Gastrocnemius medialis (tissue), 4 donors: ENCODE measurements around the gene XCL1. TPM values are rescaled to one million over a fixed set of nuclear protein-coding genes. Genes with fewer than 3 reads are reported as not detected.
"Not testable (repeated sequence)": the region's sequence is repeated elsewhere in the genome, so short reads cannot be mapped to it uniquely, and the experiment has no call there.

Source experiments
- ATAC-seq, 2 donors: fragments of 150-250 bp; one replicate each; pipeline ENCODE4 v1.9.1; 2016
- DNase-seq, 2 donors: peaks; one replicate each; pipeline ENCODE4 v3.0.0-alpha.2; 2019
- H3K27ac ChIP-seq, 4 donors: fragments of 200-600 bp; sonication (generic); 1 replicate in 1 of 4; 2 replicates in 3 of 4; pipeline ENCODE4 v1.5.1; 2016 to 2018; ENCODE audit warnings: mild to moderate bottlenecking in 2 of 4, moderate library complexity in 1 of 4
- H3K27me3 ChIP-seq, 3 donors: fragments of 200-600 bp; sonication (generic) in 2 of 3; 1 replicate in 1 of 3; 2 replicates in 2 of 3; pipeline versions ENCODE4 v1.5.1 to v1.6.0; 2016 to 2019; ENCODE audit warnings: mild to moderate bottlenecking in 1 of 3, moderate library complexity in 1 of 3
- H3K36me3 ChIP-seq, 2 donors: fragments of 200-600 bp; sonication (generic) in 1 of 2; one replicate each; pipeline ENCODE4 v1.5.1; 2017 to 2018
- H3K4me1 ChIP-seq, 2 donors: fragments of 200-600 bp; sonication (generic) in 1 of 2; one replicate each; pipeline ENCODE4 v1.5.1; 2016 to 2017; ENCODE audit warnings: mild to moderate bottlenecking in 2 of 2
- H3K4me3 ChIP-seq, 4 donors: fragments of 200-600 bp; sonication (generic) in 3 of 4; 1 replicate in 1 of 4; 2 replicates in 3 of 4; pipeline ENCODE4 v1.5.1; 2016 to 2019; ENCODE audit warnings: mild to moderate bottlenecking in 2 of 4
- H3K9me3 ChIP-seq, 3 donors: fragments of 200-600 bp; sonication (generic) in 2 of 3; 1 replicate in 1 of 3; 2 replicates in 2 of 3; pipeline ENCODE4 v1.5.1; 2016 to 2019
- CTCF ChIP-seq, 5 experiments: fragments of 450-650 bp in 3 of 5; fragments of 200-600 bp in 2 of 5; sonication (generic) in 2 of 5; IDR thresholded peaks in 4 of 5; conservative IDR thresholded peaks in 1 of 5; 1 replicate in 4 of 5; 2 replicates in 1 of 5; pipeline ENCODE4 v1.5.1; 2016 to 2019; ENCODE audit warnings: antibody characterized with exemption in 5 of 5, mild to moderate bottlenecking in 3 of 5, moderate library complexity in 3 of 5
- POLR2A ChIP-seq, 2 donors: fragments of 450-650 bp; IDR thresholded peaks; one replicate each; pipeline ENCODE4 v1.6.1; 2017; ENCODE audit warnings: antibody characterized with exemption in 2 of 2, mild to moderate bottlenecking in 2 of 2, moderate library complexity in 2 of 2
- in situ Hi-C, 4 donors: fragments of 200-750 bp; cut with MboI; loops; one replicate each; pipeline versions ENCODE4 v1.15.0 to v1.8.0; 2017; ENCODE audit warnings: low sequenced_read_pairs in 4 of 4
- intact Hi-C: fragments of 100-400 bp; cut with DNase I; formaldehyde crosslinking; loops from one replicate; pipeline ENCODE4 v1.15.1; 2023; ENCODE audit warnings: low total_unique reads
- total RNA-seq, 4 donors: library from RNA; depleted of rRNA; stranded (reverse); fragments of >200 nt; gene quantifications; one replicate each; pipeline versions ENCODE4 v1.1.0 to v1.2.3, GENCODE V29; 2016

XCL1 gene
- total RNA-seq, result not detected

GRCh38 chr1:168576245-168576688 lies at the start of gene XCL1:
Gene XCL1, plus strand, starts transcription at chr1:168576605. Its CDS starts 33 bp downstream, at chr1:168576638.
- H3K27ac ChIP-seq, H3K36me3 ChIP-seq, H3K27me3 ChIP-seq, intact Hi-C loops, H3K9me3 ChIP-seq, H3K4me3 ChIP-seq, ATAC-seq, H3K4me1 ChIP-seq, DNase-seq: not testable (repeated sequence)
- in situ Hi-C loops, result loop anchor here in 2 of 4 donors (10.0 kb wide), 1 partner anchor 231 kb away; no protein-coding TSS in a partner anchor

DNA sequence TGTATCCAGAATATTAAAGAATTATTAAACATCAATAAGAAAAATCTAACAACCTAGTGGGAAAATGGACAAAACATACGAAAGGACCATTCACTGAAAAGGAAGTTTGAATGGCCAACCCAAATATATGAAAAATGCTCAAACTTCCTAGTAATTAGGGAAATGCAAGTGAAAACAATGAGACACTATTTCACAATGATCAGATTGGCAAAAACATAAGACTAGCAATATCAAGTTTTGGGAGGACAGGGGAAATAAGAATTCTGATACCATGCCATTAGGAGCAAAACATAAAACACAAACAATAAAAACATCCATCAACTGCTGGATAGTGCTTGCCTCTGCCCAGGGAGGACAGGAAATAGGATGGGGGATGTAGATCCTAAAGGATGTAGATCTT lies 46.9 kb upstream of the XCL1 start:
- in situ Hi-C loops (no loop called here), intact Hi-C loops (no loop called here)
- no peaks in the 10 kb centered on the region for H3K36me3 ChIP-seq
- H3K9me3 ChIP-seq, result no peaks in the 10 kb centered on the region
- H3K4me3 ChIP-seq, result no peak overlapping the region
- DNase-seq, result no peak
- no peaks in the 10 kb centered on the region for H3K4me1 ChIP-seq
- H3K27ac ChIP-seq, result no peak overlapping the region
- no peak for ATAC-seq
- TF ChIP-seq CTCF (IDR thresholded peaks at IDR 0.05 in 4 of 5, conservative IDR thresholded peaks at IDR 0.05 in 1 of 5), result no peak
- TF ChIP-seq POLR2A (IDR thresholded peaks at IDR 0.05), result no peak
- H3K27me3 ChIP-seq, result no peaks in the 10 kb centered on the region

GRCh38 chr1:168531615-168532345 lies 44.6 kb upstream of the XCL1 start:
- TF ChIP-seq CTCF (IDR thresholded peaks at IDR 0.05 in 4 of 5, conservative IDR thresholded peaks at IDR 0.05 in 1 of 5) (no peak), POLR2A (IDR thresholded peaks at IDR 0.05) (no peak)
- Histone ChIP-seq H3K4me3 (no peak overlapping the region), H3K36me3 (no peaks in the 10 kb centered on the region), H3K27ac (no peak overlapping the region), H3K27me3 (no peaks in the 10 kb centered on the region), H3K9me3 (no peaks in the 10 kb centered on the region), H3K4me1 (no peaks in the 10 kb centered on the region)
- no peak for ATAC-seq
- DNase-seq, result no peak
- intact Hi-C loops (no loop called here), in situ Hi-C loops (no loop called here)

DNA sequence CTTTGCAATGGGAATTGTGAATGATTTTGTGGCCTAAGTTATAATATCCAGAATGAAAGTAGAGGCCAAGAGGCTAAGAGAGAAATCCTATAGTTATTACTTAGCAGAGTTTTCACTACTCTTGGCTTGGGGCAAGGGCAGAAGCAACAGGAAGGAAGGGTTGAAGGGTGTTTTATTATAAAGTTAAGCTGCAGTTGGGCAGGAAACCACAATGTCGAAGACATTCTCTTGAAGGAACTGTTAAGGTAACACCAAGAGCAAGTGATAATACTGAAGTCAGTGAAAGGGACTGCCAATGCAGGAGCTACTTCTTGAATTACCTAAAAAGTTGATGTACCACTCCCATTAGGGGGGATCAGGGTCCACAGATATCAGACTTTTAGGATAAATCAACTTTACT lies 40.9 kb upstream of the XCL1 start:
- no peak for TF ChIP-seq POLR2A (IDR thresholded peaks at IDR 0.05)
- TF ChIP-seq CTCF (IDR thresholded peaks at IDR 0.05 in 4 of 5, conservative IDR thresholded peaks at IDR 0.05 in 1 of 5), result no peak
- no peaks in the 10 kb centered on the region for H3K36me3 ChIP-seq
- no peak for DNase-seq
- H3K4me3 ChIP-seq, result no peak overlapping the region
- no peaks in the 10 kb centered on the region for H3K27me3 ChIP-seq
- H3K27ac ChIP-seq, result no peak overlapping the region
- H3K4me1 ChIP-seq, result no peaks in the 10 kb centered on the region
- no peaks in the 10 kb centered on the region for H3K9me3 ChIP-seq
- ATAC-seq, result no peak
- in situ Hi-C loops (no loop called here), intact Hi-C loops (no loop called here)

GRCh38 chr1:168540798-168541197 lies 35.6 kb upstream of the XCL1 start:
- H3K9me3 ChIP-seq, H3K27me3 ChIP-seq, DNase-seq, H3K4me3 ChIP-seq, H3K36me3 ChIP-seq, ATAC-seq, in situ Hi-C loops, intact Hi-C loops, H3K4me1 ChIP-seq, H3K27ac ChIP-seq: not testable (repeated sequence)

DNA sequence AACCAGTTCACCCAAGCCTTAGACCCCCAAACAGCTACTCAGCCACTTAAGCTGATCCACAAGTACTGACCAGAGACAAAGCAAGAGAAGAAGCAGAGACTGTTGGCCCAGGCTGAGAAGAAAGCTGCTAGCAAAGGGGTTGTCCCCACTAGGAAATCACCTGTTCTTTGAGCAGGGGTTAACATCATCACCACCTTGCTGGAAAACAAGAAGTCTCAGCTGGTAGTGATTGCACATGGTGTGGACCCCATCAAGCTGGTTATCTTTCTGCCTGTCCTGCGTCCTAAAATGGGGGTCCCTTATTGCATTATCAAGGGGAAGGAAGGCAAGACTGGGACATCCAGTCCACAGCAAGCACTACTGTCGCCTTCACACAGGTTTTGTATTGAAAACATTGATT lies 33.4 kb upstream of the XCL1 start:
- in situ Hi-C loops, H3K4me3 ChIP-seq, H3K9me3 ChIP-seq, ATAC-seq, intact Hi-C loops, DNase-seq, H3K4me1 ChIP-seq, H3K27me3 ChIP-seq, H3K27ac ChIP-seq, H3K36me3 ChIP-seq: not testable (repeated sequence)

DNA sequence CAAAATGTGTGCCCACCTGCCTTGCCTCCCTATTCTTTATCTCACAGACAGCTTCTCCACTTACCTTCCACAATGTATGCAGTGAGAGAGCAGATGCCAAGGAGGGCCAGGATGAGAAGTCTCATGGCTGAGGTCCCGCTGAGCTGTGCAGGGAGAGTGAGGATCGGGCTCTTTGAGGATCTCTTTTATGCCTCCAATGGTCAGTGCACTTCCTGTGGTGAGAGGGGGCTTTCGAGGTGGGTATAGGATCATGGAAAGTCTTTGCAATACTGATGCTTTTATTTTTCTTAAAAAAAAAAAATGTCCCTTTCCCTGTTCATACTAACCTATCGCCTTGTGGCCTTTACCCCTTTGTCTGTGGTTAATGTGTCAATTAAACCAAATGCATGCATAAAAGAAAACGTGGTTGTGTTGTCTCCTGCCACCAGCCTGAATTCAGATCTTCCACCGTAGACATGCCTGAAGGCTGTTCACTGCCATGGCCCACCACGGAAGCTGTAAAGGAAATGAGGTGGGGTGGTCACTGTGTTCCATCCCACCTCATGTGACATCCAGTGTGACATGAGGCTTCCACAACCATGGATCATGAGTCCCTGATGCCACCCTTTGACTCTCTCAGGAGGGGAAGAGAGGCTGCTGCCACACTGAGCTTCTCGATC lies 32.4 kb upstream of the XCL1 start, which contains the start of gene XCL2:
TSS of gene XCL2 (minus strand) at position 158 of the 659 bp plus-strand sequence. CDS start at position 125, 33 bp downstream.
- ATAC-seq, H3K36me3 ChIP-seq, H3K4me3 ChIP-seq, in situ Hi-C loops, H3K9me3 ChIP-seq, intact Hi-C loops, DNase-seq, H3K4me1 ChIP-seq, H3K27me3 ChIP-seq, H3K27ac ChIP-seq: not testable (repeated sequence)

DNA sequence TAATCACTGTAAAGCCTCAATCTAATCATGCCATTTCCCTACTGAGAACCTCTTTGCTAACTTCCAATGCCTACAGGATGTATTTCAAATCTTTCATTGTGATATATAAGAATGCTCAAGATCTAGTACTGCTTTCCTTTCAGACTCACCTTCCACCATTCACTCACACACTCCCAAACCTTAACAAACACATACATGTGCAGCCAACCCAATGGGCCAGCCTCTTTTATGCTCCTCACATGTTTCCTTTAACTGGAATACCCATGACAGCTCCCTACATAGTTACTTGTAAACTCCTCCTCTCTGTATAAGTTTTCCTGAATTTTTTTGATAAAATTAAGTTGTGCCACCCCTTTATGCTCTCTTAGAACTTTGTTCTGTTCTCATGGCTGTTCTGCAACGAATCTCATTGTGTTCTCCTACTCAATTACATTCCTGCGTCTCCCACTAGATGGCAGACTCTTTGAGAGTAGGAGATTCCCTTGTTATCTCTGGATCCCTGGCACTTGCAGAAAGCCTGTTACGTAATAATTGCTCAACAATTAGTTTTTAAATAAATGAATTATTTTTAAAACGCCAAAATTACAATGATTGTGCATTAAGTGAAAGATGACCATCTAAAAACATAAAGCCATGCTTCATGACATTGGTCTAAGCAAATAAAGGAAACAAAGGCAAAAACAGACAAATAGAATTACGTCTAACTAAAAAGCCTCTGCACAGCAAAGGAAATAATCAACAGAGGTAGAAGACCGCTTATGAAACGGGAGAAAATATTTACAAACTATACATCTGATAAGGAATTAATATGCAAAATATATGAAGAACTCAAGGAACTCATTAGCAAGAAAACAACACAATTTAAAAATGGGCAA lies 30.5 kb upstream of the XCL1 start:
- DNase-seq, H3K9me3 ChIP-seq, H3K4me3 ChIP-seq, in situ Hi-C loops, intact Hi-C loops, H3K36me3 ChIP-seq, H3K4me1 ChIP-seq, H3K27me3 ChIP-seq, H3K27ac ChIP-seq, ATAC-seq: not testable (repeated sequence)
